ENCODE results near the gene MTFP1. TPM values are rescaled to one million over a fixed set of nuclear protein-coding genes. Genes with fewer than 3 reads are reported as not detected.

Gene MTFP1, protein sequence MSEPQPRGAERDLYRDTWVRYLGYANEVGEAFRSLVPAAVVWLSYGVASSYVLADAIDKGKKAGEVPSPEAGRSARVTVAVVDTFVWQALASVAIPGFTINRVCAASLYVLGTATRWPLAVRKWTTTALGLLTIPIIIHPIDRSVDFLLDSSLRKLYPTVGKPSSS
- total RNA-seq: 2.1 TPM
- polyA plus RNA-seq: 7.7 TPM

DNA sequence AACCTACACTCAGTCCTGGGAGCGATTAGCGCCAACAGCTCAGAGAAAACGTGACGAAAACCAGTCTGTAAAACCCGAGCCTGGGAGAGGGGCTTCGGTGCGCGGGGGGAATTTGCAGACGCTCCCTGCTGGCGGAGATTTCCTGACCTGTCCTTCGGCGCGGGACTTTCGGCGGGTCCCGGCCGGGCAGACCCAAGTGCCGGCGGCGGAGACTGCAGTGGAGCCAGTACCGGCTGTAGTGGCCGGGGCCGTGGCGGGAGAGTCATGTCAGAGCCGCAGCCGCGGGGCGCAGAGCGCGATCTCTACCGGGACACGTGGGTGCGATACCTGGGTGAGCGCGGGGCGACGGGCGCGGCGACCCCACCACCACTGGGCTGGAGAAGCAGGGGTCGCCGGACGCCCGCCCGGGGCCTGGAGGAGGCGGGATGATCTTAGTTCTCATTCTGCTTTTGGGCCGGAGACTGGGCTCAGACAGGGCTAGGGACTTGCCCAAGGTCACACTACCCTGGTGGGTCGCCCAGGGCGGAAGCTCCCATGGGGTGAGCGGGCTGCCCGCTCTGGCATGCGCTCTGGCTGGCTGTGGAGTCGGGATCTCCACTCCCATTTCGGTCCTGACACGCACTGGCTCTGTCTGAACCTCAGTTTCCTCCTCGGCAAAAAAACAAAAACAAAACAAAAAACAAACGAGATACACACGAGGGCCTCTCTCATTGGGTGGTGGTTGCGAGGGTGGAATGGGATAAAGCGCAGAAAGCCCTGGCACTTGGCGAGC lies at the start of gene MTFP1:
MTFP1 (plus strand) TSS at position 153 of the 772 bp plus-strand sequence; CDS start at position 265, 112 bp downstream.
- Histone ChIP-seq H3K36me3 (ENCODE audit: insufficient read depth) (no peaks in the 10 kb centered on the region), H3K4me1 (ENCODE audit: insufficient read depth) (no peaks in the 10 kb centered on the region), H3K27ac (ENCODE audit: low read depth) (no peak within 1 kb of the TSS), H3K4me3 (ENCODE audit: low read depth, low read length) (peak within 1 kb of the TSS; percentile 50)
- peak; percentile 41 for DNase-seq (ENCODE audit: extremely low spot score)
- WGBS: 2% methylated on average over 61 of the region's 61 CpGs

DNA sequence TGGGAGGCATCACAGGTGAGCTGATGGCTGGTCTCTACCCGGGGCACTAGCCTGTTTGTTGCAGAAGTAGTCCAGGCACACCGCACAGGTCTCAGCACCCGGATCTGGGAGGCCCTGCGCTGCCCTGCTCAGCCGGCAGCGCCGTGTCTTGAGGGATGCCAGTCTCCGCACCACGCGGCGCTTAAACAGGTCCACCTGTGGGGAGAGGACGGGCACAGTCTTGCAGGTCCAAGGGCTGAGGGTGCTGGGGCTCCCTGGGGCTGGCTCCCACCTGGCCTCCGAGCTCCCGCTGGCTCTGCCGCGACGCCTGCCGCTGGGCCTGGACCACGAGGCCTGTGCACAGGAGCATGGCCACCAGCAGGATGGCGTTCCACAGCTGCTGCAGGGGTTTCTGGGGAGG lies 45.6 kb upstream of the MTFP1 start:
- no peak for DNase-seq (ENCODE audit: extremely low spot score)
- Histone ChIP-seq H3K4me3 (ENCODE audit: low read depth, low read length) (no peak overlapping the region), H3K27ac (ENCODE audit: low read depth) (no peak overlapping the region), H3K36me3 (ENCODE audit: insufficient read depth) (no peaks in the 10 kb centered on the region), H3K4me1 (ENCODE audit: insufficient read depth) (no peaks in the 10 kb centered on the region)
- 96% methylated on average over 20 of the region's 20 CpGs for WGBS

DNA sequence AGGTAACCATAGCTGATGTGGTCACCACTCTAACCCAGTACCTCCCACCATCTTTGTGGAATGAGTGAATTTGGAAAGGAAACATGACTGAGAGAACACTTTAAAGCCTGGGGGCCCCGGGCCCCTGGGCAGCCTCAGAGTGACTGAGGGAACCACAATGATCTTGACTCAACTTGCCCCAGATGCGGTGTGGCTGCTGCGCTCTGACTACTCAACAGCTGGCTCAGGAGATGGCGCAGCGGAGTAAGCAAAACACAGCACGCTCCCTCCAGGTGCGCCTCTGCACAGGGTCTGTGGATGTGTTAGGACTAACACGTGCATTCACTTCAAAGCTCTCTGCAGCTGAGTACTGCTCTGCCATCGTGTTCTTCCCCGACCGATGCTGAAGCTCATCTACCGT lies 44.3 kb upstream of the MTFP1 start:
- Histone ChIP-seq H3K4me3 (ENCODE audit: low read depth, low read length) (no peak overlapping the region), H3K36me3 (ENCODE audit: insufficient read depth) (no peaks in the 10 kb centered on the region), H3K27ac (ENCODE audit: low read depth) (no peak overlapping the region), H3K4me1 (ENCODE audit: insufficient read depth) (no peaks in the 10 kb centered on the region)
- WGBS: 85% methylated on average over 12 of the region's 12 CpGs
- no peak for DNase-seq (ENCODE audit: extremely low spot score)

DNA sequence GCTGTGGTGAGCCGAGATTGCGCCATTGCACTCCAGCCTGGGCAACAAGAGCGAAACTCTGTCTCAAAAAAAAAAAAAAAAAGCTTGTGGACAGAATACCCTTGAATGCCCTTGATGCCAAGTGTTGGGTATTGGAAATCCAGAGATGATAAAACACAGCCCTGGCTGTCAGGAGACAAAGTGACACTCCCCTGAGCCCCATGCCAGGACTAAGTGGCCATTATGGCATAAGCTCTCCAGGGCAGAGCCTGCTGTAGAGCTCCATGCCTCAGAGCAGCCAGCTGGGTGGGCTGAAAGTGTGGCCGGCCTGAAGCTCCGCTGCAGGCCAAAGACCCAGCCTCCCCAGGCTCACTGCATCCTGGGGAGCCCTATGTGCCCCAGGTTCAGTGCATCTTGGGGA lies 43.2 kb upstream of the MTFP1 start:
- Histone ChIP-seq H3K27ac (ENCODE audit: low read depth) (no peak overlapping the region), H3K4me1 (ENCODE audit: insufficient read depth) (no peaks in the 10 kb centered on the region), H3K4me3 (ENCODE audit: low read depth, low read length) (no peak overlapping the region), H3K36me3 (ENCODE audit: insufficient read depth) (no peaks in the 10 kb centered on the region)
- WGBS: 97% methylated on average over 5 of the region's 5 CpGs
- DNase-seq (ENCODE audit: extremely low spot score): no peak

DNA sequence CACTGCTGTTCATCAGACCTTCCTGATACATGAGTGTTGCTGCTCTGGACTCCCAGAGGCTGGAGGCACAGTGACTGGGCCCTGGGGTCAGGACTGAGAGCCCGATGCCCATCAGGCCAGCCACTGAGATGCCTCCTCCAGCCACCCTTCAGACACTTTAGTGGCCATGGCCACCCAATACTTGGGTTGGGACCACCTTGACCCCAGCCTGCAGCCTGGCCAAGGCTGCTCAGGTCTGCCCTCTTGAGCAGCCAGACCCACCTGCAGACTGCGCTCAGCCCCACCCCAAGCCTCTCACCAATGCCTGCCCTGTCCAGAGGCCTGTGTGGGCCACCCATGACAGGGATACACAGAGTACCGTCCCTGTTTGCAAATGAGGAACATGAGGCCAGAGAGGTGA lies 42.5 kb upstream of the MTFP1 start:
- Histone ChIP-seq H3K36me3 (ENCODE audit: insufficient read depth) (no peaks in the 10 kb centered on the region), H3K4me3 (ENCODE audit: low read depth, low read length) (no peak overlapping the region), H3K27ac (ENCODE audit: low read depth) (no peak overlapping the region), H3K4me1 (ENCODE audit: insufficient read depth) (no peaks in the 10 kb centered on the region)
- DNase-seq (ENCODE audit: extremely low spot score): no peak
- WGBS: 64% methylated on average over 3 of the region's 3 CpGs

DNA sequence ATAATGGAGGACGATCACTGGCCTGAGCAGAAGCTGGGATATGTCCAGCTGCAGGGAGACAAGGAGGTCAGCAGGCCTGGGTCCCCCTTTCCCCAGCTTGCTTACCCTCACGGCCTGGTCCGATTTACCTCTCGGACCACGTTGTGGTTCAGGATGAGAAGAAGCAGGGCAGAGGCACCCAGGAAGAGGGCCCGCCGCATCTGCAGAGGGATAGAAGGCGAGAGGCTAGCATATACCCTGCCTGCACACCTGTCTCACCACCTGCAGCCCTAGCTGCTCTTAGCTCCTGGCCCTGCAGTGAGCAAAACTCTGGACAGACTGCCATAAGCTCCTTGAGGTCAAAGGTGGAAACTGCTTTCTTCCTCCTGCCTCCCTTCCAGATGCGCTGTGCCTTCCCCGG lies 39.6 kb upstream of the MTFP1 start:
- no peak for DNase-seq (ENCODE audit: extremely low spot score)
- Histone ChIP-seq H3K36me3 (ENCODE audit: insufficient read depth) (no peaks in the 10 kb centered on the region), H3K27ac (ENCODE audit: low read depth) (no peak overlapping the region), H3K4me1 (ENCODE audit: insufficient read depth) (no peaks in the 10 kb centered on the region), H3K4me3 (ENCODE audit: low read depth, low read length) (no peak overlapping the region)
- 92% methylated on average over 10 of the region's 10 CpGs for WGBS

DNA sequence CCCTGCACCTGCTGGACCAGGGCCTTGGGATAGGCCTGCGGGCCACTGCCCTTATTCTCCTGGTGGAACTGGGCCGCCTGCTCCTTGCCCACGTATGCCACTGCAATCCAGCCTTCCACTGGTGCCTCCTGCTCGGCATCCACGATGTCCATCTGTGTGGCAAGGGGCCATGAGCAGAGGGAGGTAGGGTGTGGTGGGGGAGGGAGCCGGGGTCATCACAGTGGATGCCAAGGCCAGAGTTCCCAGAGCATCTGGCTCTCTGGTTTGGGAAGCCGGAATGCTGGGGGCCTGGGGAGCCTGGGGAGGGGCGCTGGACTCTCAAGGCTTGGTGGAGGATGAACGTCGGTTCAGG lies 39.0 kb upstream of the MTFP1 start:
- Histone ChIP-seq H3K36me3 (ENCODE audit: insufficient read depth) (no peaks in the 10 kb centered on the region), H3K4me1 (ENCODE audit: insufficient read depth) (no peaks in the 10 kb centered on the region), H3K27ac (ENCODE audit: low read depth) (no peak overlapping the region), H3K4me3 (ENCODE audit: low read depth, low read length) (peak overlapping the region; percentile 74)
- WGBS: 25% methylated on average over 10 of the region's 10 CpGs
- DNase-seq (ENCODE audit: extremely low spot score): no peak

DNA sequence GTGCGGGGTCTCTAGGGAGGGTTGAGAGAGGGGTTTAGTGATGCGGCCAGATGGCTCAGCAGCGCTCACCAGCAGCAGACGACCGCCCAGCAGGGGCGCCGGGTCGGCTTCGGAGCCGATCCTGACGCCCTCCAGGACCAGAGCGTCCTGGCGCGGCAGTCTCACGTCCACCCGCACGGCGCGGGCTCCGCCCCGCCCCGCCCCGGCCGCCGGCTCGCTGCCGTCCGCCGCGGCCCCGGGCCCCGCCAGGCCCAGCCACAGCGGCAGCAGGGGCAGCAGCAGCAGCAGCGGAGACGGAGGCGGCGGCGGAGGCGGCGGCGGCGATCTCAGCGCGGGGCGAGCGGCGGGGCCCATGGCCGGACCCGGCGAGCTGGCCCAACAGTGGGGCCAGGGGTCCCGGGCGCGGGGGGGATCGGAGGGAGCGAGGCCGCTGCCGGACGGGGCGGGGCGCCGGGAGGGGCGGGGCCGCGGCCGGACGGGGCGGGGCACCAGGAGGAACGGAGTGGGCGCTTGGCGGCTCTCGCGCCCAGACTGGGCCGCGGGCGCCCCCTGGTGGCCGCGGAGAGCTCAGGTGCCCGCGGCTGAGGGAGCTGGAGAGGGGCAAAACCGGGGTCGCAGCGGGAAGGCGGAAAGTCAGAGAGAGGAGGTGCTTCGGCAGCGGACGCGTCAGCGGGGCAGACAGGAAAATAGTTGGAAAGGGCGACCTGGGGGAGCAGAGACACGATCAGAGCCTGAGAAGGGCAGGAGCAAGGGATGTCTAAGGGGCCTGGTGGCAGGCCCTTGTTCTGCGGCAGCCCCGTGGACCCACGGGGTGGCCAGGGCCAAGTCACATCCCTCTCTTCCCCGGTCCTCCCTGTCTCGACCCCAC lies 38.4 kb upstream of the MTFP1 start, which contains the start of gene RNF215:
RNF215 (minus strand) TSS at position 452 of the 868 bp plus-strand sequence; CDS start at position 354, 98 bp downstream.
- peak; percentile 32 for DNase-seq (ENCODE audit: extremely low spot score)
- Histone ChIP-seq H3K4me1 (ENCODE audit: insufficient read depth) (no peaks in the 10 kb centered on the region), H3K4me3 (ENCODE audit: low read depth, low read length) (peak within 1 kb of the TSS; percentile 74), H3K36me3 (ENCODE audit: insufficient read depth) (no peaks in the 10 kb centered on the region), H3K27ac (ENCODE audit: low read depth) (peak within 1 kb of the TSS; percentile 79)
- WGBS: 1% methylated on average over 95 of the region's 95 CpGs

DNA sequence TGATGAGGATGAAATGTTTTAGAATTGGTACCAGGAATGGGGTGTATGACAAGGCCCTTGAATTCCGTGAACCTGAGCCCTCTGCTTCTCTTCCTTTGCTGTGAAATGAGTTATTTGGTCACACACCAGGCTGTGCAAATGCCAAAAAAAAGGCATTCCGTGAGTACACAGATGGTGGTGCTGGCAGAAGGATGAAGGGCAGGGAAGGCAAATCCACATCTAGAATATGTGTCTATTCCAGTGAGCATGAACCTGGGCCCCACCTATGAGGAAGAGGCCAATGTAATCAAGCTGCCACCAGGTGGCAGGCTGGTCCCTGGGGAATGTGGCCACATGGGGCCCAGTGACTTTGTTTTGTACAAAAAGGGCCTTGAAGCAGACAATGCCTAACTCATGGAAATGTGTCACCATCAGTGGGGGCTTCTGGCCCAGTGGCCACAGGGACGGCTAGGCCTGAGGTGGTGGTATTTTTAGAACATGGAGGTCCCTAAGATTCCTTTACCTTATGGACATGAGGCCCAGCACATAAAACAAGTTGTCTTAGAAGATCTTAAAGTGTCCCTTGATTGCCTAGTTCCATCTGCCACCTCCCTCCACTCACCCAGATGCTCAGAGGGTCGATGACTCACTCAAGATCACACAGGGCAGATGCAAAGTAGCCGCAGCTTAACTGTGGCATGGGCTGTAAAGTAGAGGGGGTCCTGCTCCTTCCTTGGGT lies 34.4 kb upstream of the MTFP1 start:
- no peak for DNase-seq (ENCODE audit: extremely low spot score)
- Histone ChIP-seq H3K4me3 (ENCODE audit: low read depth, low read length) (no peak overlapping the region), H3K4me1 (ENCODE audit: insufficient read depth) (no peaks in the 10 kb centered on the region), H3K27ac (ENCODE audit: low read depth) (no peak overlapping the region), H3K36me3 (ENCODE audit: insufficient read depth) (no peaks in the 10 kb centered on the region)
- 70% methylated on average over 5 of the region's 5 CpGs for WGBS

DNA sequence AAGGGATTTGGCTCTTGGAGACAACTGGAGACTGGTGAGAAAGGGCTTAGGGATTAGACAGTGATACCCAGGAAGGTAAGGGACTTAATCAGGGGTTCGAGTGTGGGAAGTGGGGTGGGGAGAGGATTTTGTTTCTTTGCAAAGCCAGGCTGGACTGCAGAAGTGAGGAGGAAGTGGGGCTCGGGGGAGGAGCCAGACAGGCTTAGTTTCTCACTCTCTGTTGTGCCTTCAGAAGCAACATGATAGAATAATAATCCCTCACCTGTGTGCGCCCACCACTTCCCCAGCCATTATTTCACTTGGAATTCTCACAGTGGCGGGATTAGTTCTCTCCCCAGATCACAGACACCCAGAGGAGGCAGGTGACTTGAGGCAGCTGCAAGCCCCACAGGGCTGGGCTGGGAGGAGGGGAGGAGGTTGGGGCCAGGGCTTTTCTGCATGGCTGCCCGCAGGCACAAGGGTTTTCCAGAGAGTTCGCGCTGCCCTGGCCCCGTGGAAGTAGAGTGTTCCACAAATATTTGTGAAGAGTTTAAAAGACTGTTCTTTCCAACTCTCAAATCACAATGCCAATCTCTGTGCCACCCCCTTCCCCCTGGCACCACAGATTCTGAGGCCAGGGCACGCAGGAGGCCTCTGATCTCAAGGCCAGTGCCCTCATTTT lies 32.8 kb upstream of the MTFP1 start:
- DNase-seq (ENCODE audit: extremely low spot score): no peak
- H3K36me3 ChIP-seq (ENCODE audit: insufficient read depth): no peaks in the 10 kb centered on the region
- no peak overlapping the region for H3K4me3 ChIP-seq (ENCODE audit: low read depth, low read length)
- H3K4me1 ChIP-seq (ENCODE audit: insufficient read depth): no peaks in the 10 kb centered on the region
- WGBS: 57% methylated on average over 9 of the region's 9 CpGs
- no peak overlapping the region for H3K27ac ChIP-seq (ENCODE audit: low read depth)

DNA sequence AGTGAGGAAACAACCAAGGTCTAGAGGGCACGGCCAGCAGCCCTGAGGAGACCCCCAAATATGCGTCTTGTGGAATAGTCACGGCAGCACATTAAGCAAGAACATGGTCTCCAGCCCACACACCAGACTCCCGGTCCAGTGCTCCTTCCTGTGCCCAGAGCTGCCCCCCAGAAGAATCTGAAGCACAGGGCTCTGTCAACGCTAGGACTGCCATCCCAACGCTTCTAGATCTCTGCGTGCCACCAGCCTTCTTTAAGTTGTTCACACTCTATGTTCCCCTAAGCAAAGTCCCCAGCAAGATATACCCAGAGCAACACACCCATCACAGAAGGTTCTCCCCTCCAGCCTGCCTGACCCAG lies 32.3 kb upstream of the MTFP1 start:
- 77% methylated on average over 7 of the region's 7 CpGs for WGBS
- no peak overlapping the region for H3K4me3 ChIP-seq (ENCODE audit: low read depth, low read length)
- no peak for DNase-seq (ENCODE audit: extremely low spot score)
- no peak overlapping the region for H3K27ac ChIP-seq (ENCODE audit: low read depth)
- no peaks in the 10 kb centered on the region for H3K36me3 ChIP-seq (ENCODE audit: insufficient read depth)
- no peaks in the 10 kb centered on the region for H3K4me1 ChIP-seq (ENCODE audit: insufficient read depth)

DNA sequence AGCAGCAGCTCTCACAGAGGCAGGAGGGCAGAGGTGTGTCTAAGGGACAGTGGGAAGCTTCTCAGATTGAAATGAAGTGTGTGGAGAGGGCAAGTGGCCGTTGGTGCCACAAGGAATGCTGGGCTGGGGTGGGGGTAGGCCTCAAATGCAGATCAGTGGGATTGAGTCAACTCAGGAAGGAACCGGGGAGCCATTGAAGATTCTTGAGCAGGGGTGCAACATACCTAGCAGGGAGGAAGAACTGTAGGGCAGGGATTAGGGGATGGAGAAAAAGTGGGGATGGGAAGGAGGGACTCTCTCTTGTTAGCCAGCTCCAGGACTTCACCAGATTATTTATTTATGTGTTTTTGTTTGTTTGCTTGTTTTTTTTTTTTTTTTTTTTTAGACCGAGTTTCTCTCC lies 31.7 kb upstream of the MTFP1 start:
- DNase-seq (ENCODE audit: extremely low spot score): no peak

More for the DNA sequence above, 31.7 kb upstream of the MTFP1 start:
- no peak overlapping the region for H3K27ac ChIP-seq (ENCODE audit: low read depth)
- no peaks in the 10 kb centered on the region for H3K4me1 ChIP-seq (ENCODE audit: insufficient read depth)
- 74% methylated on average over 3 of the region's 3 CpGs for WGBS
- no peaks in the 10 kb centered on the region for H3K36me3 ChIP-seq (ENCODE audit: insufficient read depth)
- no peak overlapping the region for H3K4me3 ChIP-seq (ENCODE audit: low read depth, low read length)
